Frontal cortex (tissue), 4 donors: ENCODE measurements around the gene SMARCD2. TPM values are rescaled to one million over a fixed set of nuclear protein-coding genes. Genes with fewer than 3 reads are reported as not detected.
"Not testable (repeated sequence)": the region's sequence is repeated elsewhere in the genome, so short reads cannot be mapped to it uniquely, and the experiment has no call there.

Source experiments
- DNase-seq, 2 donors: peaks; one replicate each; pipeline ENCODE4 v3.0.0; 2012; ENCODE audit warnings: low spot score in 2 of 2
- FAIRE-seq: peaks from 2 replicates; lab custom pipeline; 2012; peaks lifted over from hg19 to GRCh38; lab: Jason Lieb, UNC
- total RNA-seq: library from RNA; depleted of rRNA; stranded (reverse); fragments of >200 nt; gene quantifications from one replicate; pipeline ENCODE4 v1.2.3, GENCODE V29; 2014
- donor health status: control.
- donor health status: control.
- donor health status: control.

SMARCD2 gene
- total RNA-seq, 1 donor from 2014 or later: 9.4 TPM

DNA sequence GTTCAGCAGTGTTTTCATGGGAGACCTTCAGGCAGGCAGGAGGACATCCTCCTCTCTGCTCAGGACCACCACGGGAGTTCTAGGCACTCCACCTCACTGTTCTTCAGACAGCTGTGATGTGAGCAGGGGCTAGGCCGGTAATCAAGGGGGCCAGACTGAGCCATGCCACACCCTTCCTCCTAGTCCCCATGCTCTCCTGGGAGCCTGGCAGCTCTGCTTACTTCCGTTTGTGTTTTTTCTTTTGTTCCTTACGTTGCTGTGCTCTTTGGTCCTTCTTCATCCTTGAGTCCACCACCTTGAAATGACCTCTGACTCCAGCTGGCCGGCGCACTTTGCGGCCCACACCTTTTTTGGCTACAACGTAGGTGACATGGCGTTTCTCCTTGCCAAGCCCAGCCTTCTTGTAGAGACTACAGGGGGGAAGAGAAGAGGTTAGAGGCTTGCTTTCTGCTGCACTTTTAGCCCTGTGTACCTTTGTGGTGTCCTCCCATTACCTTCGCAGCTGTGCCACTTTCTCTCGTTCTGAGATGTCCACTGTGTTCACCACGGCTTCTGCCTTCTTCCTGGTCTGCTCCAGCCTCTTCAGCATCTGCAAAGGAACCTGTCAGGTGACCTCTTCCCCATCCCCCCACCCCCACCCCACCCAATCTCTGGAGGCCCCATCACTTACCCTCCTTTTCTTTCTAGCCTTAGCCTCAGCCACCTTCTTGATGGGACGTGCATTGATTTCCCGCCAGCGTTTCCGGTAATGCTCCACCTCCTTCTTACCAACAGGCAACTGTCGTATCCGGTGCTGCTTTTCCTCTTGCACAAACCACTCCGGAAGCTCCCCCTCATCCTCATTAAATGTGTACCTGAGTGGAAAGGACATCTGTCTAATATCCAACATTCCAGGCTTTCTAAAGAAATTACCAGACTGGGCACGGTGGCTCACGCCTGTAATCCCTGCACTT is 22.6 kb downstream of the SMARCD2 start:
- DNase-seq (no peak), FAIRE-seq (no peak)

DNA sequence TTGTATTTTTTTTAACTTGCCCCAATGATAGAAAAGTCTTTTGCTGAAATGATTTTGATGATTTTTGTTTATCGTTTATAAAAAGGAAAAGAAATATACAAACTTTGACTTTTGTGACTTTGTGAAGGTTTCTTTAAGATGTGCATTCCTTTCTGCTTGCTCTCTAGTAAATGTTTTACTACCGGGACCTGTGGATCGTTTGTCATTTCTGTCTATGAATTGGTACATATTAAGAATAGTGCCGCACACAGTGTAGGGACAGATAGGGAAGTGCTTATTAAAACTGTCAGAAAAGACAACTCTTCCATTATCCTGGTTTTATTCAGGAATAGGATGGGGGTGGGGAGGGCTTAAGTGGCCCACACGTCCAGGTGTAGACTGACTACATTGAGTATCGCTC is 23.4 kb downstream of the SMARCD2 start:
- no peak for DNase-seq
- no peak for FAIRE-seq

DNA sequence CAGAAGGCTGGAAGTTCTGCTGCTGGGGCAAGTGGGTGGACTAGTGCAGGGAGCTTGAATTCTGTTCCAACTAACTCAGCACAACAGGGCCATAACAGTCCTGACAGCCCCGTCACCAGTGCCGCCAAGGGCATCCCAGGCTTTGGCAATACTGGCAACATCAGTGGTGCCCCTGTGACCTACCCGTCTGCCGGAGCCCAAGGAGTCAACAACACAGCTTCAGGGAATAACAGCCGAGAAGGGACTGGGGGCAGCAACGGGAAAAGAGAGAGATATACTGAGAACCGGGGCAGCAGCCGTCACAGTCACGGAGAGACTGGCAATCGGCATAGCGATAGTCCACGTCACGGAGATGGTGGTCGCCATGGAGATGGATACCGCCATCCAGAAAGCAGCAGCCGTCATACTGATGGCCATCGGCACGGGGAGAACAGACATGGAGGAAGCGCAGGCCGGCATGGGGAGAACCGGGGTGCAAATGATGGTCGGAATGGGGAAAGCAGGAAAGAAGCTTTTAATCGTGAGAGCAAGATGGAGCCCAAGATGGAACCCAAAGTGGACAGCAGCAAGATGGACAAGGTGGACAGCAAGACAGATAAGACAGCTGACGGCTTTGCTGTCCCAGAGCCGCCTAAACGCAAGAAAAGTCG is 24.6 kb downstream of the SMARCD2 start:
- no peak for FAIRE-seq
- DNase-seq: no peak

DNA sequence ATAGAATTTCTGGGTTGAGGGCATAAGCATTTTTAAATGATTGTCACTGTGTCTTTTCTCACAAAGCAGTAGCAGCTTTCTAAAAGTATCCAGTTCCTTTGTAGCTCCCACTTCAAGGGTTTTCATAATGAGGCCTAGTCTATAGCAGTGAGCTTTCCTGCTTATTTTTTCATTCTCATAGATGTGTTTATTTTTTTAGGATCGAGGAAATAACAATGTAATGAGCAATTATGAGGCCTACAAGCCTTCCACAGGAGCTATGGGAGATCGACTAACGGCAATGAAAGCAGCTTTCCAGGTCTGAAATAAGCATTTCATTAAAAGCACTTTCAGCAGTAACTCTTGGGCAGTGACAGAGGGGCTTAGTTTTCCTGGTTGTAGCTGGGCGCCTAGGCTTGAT is 25.8 kb downstream of the SMARCD2 start:
- no peak for FAIRE-seq
- no peak for DNase-seq

DNA sequence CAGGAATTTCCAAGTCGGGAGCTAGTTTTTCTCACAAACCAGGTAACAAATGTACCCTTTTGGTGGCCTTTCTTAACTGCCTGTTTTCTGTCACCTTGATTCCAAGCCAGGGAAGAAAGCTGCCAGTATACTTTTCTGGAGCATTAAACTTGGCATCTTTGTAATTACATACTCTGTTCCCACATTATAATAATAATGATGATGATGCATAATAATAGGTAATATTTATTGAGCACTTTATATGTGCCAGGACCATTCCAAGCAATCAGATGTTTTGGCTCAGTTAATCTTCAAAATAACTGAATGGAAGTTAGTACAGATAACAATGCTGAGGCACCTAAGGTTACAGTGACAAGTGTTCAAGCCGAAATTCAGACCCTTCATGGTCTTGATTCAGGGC is 26.4 kb downstream of the SMARCD2 start:
- DNase-seq: no peak
- FAIRE-seq: no peak

DNA sequence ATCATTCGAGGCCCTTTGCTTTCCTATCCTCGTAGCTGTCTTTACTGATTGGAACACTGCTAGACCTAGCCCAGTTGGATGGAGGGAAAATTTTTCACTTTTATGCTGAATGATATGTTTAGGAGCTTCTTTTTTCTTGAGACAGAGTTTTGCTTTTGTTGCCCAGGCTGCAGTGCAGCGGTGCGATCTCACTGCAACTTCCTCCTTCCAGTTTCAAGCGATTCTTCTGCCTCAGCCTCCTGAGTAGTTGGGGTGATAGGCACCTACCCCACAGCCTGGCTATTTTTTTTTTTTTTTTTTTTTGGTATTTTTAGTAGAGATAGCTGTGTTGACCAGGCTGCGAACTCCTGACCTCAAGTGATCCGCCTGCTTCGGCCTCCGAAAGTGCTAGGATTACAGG is 32.5 kb downstream of the SMARCD2 start:
- DNase-seq (no peak), FAIRE-seq (no peak)

DNA sequence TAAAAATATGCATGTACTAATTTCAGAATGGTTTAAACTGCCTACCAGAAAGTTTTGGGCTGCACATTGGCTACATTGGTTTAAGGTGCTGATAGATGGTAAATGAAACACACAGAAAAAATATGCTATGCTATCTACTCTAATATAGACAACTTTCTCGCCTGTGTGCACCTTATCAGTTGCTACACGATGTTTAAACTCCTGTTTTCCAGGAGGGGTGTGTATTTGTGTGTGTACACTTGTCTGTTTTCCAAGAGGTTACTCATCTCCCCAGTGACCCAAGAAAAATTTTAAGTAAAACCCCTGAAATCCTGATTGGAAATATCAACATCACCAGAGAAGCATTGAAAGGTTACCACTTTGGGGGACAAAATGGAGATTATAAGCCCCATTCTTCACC is 36.9 kb downstream of the SMARCD2 start:
- FAIRE-seq (no peak), DNase-seq (no peak)

DNA sequence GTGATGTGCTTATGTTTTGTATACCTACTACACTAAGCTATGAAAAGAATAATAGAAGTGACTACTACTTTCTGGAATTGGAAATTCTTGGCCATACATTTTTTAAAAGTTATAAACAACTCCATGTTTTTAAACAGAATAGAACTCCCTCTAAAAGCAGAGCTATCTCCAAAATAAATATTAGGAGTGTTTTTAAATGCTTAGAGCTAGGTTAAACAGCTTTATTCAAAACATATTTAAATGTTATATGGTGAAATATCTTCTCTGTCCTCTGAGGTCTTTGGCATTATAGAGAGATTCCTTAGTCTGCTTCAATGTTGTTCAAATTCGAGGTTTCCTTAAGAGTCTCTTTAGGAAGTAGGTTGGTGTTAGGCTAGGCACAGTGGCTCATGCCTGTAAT is 38.2 kb downstream of the SMARCD2 start:
- FAIRE-seq (no peak), DNase-seq (no peak)

DNA sequence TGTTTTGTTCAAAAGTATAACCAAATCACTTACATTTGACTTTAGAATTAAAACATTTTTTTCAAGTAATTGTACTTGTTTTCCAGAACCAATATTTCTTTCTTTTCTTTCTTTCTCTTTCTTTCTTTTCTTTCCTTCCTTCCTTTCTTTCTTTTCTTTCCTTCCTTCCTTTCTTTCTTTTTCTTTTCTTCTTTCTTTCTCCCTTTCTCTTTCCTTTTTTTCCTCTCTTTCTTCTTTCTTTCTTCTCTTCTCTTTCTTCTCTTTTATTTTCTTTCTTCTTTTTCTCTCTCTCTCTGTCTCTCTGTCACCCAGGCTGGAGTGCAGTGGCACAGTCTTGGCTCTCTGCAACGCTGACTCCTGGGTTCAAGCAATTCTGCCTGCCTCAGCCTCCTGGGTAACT is 41.7 kb downstream of the SMARCD2 start:
- no peak for DNase-seq
- no peak for FAIRE-seq

DNA sequence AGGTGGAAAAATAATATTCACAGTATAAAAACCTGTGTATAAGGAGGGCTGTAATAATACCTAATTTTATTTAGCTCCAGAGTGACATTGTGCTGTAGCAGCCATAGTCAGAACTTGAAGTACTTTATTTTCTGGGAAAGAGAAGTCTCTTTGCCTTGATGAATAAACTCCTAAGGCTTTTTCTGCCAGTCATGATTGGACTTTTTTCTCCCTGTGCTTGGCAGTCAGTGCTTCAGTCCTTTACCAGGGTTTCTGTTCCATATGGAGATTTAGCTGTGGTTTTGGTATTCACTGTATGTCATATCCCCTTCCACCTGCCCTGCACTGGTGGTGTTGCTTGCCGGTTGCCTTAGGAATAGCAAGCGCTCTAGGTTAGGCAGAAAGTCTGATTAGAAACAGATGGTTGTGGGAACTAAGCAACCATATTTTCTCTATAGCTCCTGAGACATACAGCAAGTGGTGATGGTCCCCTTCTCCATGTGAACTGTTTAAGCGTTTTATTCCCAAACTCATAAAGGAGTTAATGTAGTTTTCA is 43.8 kb downstream of the SMARCD2 start:
- FAIRE-seq (no peak), DNase-seq (no peak)

DNA sequence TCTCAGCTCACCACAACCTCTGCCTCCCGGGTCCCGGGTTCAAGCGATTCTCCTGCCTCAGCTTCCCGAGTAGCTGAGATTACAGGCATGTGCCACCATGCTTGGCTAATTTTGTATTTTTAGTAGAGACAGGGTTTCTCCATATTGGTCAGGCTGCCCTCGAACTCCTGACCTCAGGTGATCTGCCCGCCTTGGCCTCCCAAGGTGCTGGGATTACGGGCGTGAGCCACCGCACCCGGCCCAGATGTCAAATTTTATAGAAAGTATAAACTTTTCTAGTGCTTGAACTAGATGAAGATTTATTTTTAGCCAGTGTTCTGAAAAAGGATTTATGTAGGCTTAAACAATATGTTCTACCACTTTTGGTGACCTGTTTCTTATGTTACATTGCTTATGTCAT is 46.1 kb downstream of the SMARCD2 start:
- FAIRE-seq: not testable (repeated sequence)

DNA sequence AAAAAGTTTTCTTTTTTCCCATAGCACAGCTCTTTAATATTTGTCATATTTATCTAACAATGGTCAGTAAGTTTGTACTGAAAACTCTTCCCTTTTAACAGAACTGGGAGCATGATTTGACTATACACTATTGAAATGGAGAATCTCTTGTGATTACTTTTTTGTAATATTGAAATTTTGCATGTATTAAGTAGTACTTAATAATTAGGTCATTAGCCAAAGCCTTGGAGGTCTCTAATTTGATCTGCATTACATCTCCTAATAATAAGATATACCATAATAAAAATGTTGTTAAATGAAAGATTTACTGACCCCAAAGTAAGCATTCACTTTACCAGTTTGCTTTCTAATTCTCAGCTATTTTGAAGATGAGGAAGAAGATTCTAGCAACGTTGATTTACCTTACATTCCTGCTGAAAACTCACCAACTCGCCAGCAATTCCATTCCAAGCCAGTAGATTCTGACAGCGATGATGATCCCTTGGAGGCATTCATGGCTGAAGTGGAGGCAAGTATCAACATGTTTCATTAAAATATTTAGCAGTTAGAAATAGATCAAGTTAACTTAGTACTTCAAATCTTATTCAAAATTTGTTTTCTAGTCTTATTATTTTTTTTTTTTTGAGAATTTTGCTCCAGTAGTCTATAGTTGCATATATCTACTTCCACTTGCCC is 50.3 kb downstream of the SMARCD2 start:
- DNase-seq: no peak
- no peak for FAIRE-seq

More for the DNA sequence above, 46.1 kb downstream of the SMARCD2 start:
- DNase-seq: not testable (repeated sequence)

DNA sequence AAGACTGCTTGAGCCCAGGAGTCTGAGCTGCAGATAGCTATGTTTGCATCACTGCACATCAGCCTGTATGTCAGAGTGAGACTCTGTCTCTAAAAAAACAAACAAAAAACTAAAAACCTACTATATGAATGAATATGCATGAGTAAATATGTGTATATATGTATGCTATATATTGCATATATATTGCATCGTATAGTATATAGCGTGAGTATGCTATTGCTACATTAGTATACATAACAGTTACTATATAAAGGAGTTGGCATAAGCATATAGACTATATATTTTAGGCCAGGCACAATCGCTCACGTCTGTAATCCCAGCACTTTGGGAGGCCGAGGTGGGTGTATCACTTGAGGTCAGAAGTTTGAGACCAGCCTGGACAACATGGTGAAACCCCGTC is 52.4 kb downstream of the SMARCD2 start:
- DNase-seq (no peak), FAIRE-seq (no peak)

DNA sequence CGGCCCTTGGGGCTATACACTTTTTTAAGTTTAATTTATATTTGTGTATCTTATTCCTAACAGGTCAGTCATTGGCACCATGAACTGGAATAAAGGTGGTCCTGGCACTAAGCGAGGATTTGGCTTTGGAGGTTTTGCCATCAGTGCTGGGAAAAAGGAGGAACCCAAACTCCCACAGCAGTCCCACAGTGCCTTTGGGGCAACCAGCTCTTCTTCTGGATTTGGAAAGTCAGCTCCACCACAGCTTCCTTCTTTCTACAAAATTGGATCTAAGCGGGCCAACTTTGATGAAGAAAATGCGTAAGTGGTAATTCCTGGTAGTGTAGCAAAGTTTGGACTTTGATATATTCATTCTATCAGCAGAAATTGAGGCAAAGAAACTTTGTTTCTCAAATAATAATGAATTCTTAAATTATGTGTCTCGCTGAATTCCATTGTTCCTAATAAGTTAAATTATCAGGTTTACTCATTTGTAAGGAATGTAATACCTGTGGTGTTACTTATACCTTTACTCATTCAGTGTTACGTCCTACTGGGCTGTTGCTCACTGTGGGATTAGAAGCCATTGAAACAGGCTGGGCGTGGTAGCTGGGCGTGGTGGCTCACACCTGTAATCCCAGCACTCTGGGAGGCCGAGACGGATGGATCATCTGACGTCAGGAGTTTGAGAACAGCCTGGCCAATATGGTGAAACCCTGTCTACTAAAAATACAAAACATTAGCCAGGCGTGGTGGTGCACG is 55.3 kb downstream of the SMARCD2 start:
- DNase-seq: no peak
- no peak for FAIRE-seq

DNA sequence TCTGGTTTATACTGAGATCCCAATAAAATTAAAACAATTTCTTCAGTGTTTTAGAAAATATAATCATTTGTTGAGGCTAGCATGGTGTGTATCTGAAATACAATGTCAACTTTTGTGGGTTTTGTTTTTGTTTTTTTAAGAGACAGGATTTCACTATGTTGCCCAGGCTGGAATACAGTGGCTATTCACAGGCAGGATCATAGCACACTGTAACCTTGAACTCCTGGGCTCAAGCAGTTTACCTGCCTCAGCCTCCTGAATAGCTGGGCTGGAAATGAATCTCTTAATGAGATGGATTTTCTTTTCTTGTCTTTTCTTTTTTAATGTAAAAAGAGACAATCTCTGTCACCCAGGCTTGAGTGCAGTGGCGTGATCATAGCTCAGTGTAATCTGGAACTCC is 56.4 kb downstream of the SMARCD2 start:
- no peak for FAIRE-seq
- no peak for DNase-seq

DNA sequence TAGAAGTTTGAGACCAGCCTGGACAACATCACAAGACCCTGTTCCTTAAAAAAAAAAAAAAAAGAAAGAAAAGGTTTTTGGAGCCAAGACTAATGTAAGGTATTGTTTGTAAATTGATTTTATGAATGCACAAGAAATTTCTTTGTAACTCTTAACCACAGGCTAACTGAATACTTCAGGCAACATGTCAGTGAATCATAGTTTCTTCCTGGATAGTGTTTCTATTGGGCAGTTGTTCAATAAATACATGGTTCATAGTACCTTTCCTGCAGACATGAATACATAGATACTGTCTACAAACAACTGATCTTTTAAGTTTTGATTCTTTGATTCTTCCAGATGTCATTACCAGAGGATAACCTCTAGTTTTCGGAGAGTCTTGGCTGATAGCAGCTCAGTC is 56.9 kb downstream of the SMARCD2 start:
- FAIRE-seq: no peak
- no peak for DNase-seq

DNA sequence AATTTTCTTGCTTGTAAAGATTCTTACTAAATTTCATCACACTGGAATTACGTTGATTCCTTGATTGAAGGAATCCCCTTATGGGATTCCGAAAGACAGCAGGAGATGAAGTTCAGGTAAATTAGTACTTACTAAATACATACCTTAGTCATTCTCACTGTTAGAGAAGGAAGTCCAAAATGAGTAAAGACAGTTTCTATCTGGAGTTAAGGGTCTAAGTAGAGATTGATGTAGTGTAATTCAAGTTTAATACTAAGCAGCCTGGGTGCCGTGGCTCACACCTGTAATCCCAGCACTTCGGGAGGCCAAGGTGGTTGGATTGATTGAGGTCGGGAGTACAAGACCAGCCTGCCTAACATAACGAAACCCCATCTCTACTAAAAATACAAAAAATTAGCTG is 59.0 kb downstream of the SMARCD2 start:
- FAIRE-seq (no peak), DNase-seq (no peak)
